GM19351 (cell line): Measurements from ENCODE around the gene TMEM164.
A peak's percentile ranks its signal among the peaks of the same experiment; 100 is the strongest.

Experiments
- ATAC-seq: cut with Tn5 transposase; IDR thresholded peaks from one replicate; pipeline ENCODE4 v1.9.1; 2021; ENCODE audit warnings: mild to moderate bottlenecking, moderate library complexity; ENCODE audit not compliant: unreplicated experiment

Gene TMEM164

DNA sequence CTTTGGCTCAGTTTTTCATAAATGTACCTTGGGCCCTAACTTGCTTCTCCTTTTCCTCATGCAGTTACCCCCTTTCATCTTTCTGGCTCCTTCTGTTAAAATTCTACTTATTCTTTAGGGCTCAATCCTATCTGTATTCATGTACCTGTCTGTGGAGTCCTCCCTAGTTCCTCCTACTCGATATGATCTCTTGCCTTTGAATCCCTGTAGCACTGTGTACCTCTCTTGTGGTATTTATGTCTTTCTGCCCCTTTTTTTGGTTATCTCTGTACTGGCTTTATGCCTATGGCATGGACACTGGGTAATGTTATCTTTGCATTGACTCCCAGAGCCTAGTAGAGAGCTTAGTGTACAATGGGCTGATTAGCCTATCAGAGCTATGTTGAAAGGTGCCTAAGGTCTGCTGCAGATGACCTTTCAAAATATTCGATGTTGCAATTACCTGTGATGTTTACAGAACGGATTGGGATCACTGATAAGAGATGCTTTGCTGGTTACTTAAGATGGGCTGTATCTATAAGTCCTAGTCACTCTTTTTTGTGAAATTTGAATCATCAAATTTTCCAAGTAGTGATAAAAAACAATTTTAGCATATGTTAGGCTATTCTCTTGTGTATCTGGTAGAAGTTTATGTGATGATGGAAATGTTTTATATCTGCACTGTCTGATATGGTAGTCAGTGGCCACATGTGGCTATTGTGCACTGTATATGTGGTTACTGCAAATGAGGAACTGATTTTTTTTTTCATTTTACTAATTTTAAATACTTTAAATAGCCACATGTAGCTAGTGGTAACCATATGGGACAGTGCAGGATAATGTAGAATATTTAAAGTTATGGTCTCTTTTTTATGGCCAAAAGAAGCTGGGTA lies 33.5 kb downstream of the TMEM164 start:
- peak; percentile 77 for ATAC-seq

DNA sequence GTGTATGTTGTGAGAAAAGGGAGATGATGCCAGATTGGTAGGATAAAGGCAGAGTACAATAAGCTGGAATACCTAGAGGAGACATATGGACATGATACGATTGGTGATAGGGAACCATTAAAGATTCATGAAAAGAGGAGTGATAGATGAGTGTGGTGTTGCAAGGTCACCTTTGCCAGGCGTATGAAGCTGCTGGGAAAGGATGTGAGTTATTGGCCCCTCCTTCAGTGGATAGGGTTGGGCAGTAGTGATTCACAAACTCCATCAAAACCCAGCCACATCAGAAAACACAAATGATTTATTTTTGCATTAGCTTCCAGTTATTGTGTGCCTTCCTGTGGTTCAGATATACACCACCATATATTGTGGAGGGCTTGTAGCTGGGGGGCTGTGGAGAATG lies 34.3 kb downstream of the TMEM164 start:
- no peak for ATAC-seq

GRCh38 chrX:110038900-110039299 lies 36.0 kb downstream of the TMEM164 start:
- no peak for ATAC-seq

DNA sequence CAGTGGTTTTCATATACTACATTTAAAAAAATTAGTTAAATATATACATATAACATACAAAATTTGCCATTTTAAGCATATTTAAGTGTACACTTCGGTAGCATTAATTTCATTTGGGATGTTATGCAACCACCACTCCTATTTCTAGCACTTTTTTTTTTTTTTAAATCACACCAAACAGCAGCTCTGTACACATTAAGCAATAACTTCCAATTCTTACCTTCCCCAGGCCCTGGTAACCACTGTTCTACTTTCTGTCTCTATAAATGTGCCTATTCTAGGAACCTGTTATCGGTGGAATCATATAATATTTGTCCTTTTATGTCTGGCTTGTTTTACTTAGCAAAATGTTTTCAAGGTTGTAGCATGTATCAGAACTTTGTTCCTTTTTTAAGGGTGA lies 39.1 kb downstream of the TMEM164 start:
- no peak for ATAC-seq

DNA sequence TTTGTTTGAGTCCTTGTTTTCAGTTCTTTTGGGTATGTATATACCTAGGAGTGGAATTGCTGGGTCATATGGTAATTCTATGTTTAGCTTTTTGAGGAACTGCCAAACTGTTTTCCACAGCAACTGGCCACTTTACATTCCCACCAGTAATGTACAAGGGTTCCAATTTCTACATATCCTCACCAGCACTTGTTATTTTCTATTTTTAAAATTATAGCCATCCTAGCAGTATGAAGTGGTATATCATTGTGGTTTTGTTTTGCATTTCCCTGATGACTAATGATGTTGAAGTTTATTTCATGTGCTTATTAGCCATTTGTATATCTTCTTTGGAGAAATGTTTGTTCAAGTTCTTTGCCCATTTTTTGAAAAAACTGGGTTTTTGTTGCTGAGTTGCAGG lies 39.6 kb downstream of the TMEM164 start:
- no peak for ATAC-seq

DNA sequence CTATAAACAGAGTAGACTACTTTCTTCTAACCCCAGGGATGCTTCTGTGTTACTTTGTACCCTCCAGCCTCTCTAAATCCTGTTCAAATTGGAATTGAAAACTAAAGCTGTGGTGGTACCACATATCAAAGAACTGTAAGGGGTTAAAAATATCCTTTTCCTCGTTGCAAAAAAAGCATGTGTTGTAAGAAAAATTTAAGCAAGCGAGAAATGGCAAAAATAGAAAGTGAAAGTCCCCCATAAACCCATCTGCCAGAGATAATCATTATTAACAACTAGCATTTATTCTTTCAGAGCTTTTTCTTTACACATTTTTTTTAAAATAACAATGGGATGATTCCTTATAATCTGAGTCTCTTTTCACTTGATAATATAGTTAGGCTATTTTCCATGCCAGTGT lies 40.6 kb downstream of the TMEM164 start:
- no peak for ATAC-seq

- ATAC-seq, result no peak
Measured at GRCh38 chrX:110044346-110045249, 41.7 kb downstream of the TMEM164 start.

DNA sequence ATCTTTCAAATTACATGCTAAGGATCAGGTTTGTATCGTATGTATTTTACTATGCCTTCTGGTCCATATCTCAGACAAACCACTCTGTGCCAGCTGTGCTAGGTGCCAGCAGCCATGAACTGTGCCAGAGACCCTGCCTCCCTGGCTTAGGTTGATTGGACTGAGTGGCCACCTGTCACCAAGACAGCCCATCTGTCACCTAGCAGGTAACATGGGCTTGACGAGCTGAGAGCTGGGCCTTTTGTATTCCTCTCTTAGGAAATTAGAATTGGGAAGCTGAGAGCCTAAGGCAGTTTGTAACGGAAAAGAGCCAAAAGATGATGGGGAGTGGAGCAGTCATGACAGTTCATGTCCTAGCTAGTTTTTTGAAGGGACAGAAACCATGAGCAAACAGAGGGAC lies 42.5 kb downstream of the TMEM164 start:
- ATAC-seq, result no peak

DNA sequence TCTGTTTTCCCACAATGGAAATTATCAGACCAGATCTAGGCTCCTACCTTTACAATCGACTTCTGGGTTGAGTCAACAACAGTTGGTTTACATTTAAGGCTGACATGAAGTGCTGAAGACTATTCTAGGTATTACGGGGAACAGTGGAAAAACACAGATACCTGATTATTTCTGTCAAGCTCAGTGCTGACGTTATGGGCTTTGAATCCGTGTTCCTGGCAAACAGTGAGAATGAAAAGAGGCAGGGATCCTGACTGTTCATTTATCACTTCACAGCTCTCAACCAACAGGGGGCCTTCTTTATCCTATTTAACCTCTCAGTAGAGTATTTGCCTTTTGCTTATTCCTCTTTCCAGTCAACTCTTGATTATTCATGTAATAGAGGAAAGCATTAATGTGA lies 43.1 kb downstream of the TMEM164 start:
- ATAC-seq, result no peak

DNA sequence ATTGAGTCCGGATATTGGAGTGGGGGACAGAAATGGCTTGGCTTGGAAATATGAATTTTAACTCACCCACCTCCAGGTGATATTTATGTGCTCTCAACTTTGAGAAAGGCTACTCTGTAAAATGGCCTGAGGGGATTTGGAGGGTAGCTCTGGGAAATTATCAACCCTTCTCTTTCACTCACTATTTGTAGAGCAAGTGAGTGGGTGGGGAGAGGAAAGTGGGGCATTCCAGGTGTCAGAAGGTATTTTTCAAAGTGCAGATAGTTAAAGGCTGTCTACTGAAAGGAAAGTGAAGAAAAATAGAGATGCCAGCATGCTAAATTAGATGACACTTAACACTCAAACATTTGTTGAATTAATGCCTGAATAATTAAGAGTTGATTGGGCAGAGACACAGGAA lies 44.1 kb downstream of the TMEM164 start:
- no peak for ATAC-seq

- ATAC-seq, result no peak
Measured at GRCh38 chrX:110049096-110049495, 46.2 kb downstream of the TMEM164 start.

DNA sequence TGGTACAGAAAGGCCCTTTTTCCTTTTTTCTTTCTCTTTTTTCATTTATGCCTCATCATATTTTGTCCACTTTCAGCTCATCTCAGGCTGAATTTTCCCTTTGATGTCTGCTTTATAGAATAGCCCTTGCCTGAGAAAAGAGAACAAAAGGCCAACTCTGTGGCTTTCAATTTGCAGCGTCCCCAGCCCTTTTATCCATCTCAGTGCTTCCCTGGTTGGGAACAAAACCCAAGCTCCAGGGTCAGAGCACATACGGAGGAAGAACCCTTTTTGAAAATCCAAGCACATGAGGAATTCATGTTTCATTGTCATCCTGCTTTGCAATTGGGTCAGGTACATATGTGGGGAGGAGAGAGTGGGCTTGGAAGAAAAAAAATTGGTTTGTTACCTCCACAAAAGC lies 47.5 kb downstream of the TMEM164 start:
- ATAC-seq, result no peak

- no peak for ATAC-seq
Measured at GRCh38 chrX:110050901-110051300, 48.0 kb downstream of the TMEM164 start.

GRCh38 chrX:110051559-110051958 lies 48.6 kb downstream of the TMEM164 start:
- no peak for ATAC-seq

- ATAC-seq, result no peak
Measured at GRCh38 chrX:110052303-110052702, 49.4 kb downstream of the TMEM164 start.

DNA sequence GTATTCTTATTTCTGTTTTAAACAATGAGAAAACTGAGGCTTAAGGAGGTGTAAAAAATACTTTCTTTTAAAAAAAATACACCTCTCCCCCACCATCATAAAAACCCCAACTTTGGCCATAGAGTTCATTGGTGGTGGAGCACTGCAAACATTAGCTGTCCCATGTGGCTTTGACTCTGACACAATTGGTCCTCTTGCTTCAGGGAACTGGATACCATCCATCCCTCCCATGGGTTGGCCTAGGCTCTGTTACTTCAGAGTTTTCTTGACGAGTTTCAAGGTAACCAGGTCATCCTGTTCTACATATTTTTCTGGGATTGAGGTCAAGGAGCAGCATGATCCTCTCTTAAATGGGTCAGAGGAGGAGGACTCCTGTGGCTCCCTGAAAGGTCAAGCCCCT lies 50.5 kb downstream of the TMEM164 start:
- ATAC-seq, result no peak

GRCh38 chrX:110055616-110056015 lies 52.7 kb downstream of the TMEM164 start:
- ATAC-seq, result no peak

DNA sequence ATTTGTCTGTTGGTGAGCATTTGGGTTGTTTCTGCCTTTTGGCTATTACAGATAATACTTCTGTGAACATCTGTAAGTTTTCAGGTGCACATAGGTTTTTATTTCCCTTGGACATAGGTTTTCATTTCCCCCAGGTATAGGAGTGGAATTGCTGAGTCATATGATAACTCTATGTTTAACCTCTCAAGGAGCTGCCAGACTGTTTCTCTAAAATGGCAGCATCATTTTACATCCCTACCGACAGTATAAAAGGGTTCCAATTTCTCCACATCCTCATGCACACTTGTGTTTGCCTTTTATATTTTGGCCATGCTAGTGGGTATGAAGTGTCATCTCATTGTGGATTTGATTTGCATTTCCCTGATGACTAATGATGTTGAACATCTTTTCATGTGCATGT lies 53.5 kb downstream of the TMEM164 start:
- ATAC-seq, result no peak

GRCh38 chrX:110059410-110059809 lies 56.5 kb downstream of the TMEM164 start:
- ATAC-seq, result no peak

DNA sequence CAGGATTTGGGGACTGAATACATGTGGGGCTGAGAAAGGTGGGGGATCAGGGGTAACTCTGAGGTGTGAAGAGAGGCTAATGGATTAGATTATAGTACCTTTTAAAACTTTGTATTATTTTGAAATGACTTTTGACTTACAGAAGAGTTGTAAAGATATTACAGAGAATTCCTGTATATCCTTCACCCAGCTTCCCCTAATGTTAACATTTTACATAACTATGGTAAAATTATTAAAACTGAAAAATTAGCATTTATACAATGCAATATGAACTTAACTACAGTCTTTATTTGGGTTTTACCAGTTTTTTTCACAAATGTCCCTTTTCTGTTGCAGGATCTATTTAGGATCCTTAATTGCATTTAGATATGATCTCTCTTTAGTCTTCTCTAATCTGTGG lies 57.4 kb downstream of the TMEM164 start:
- ATAC-seq, result no peak

- ATAC-seq, result no peak
Measured at GRCh38 chrX:110060846-110061537, 58.1 kb downstream of the TMEM164 start.
